PC-9 (cell line): ENCODE measurements around the gene ATP1B4. TPM values are rescaled to one million over a fixed set of nuclear protein-coding genes. Genes with fewer than 3 reads are reported as not detected.

ENCODE experiments used
- Bru-seq: library from RNA; stranded (reverse); fragments of 400-500 nt; gene quantifications from one replicate; lab custom pipeline; 2021; lab: Mats Ljungman, UMichigan
- BruChase-seq, 2 experiments: library from RNA; stranded (reverse); fragments of 400-500 nt; gene quantifications; one replicate each; lab custom pipeline; 2021; lab: Mats Ljungman, UMichigan
- BruUV-seq: library from RNA; stranded (reverse); fragments of 400-500 nt; replicated peaks from 2 replicates; lab custom pipeline; 2021; lab: Mats Ljungman, UMichigan
- CTCF ChIA-PET: fragments of 300-600 bp; sonication (Branson Sonifier 250); formaldehyde crosslinking; loops from one replicate; lab custom pipeline; 2022; ENCODE audit warnings: antibody characterized with exemption; lab: Charles Lee
- POLR2A ChIA-PET: fragments of 300-600 bp; sonication (Branson Sonifier 250); formaldehyde crosslinking; loops from one replicate; lab custom pipeline; 2022; ENCODE audit warnings: antibody characterized with exemption; ENCODE audit not compliant: unreplicated experiment; lab: Charles Lee
- DNase-seq, 2 experiments: peaks; one replicate each; pipeline versions ENCODE4 v3.0.0 to v3.0.0-alpha.2; 2015 to 2022; ENCODE audit warnings: mixed read lengths in 1 of 2
- H2AFZ ChIP-seq: fragments of 200-600 bp; sonication (generic); 2 replicates; pipeline ENCODE4 v1.8.1; 2017; ENCODE audit warnings: antibody characterized with exemption
- H3F3A ChIP-seq: fragments of 200-600 bp; sonication (generic); 2 replicates; pipeline ENCODE4 v1.8.1; 2017; ENCODE audit warnings: antibody characterized with exemption, mild to moderate bottlenecking, low read depth; ENCODE audit not compliant: insufficient read depth
- H3K27ac ChIP-seq: fragments of 200-600 bp; sonication (generic); 2 replicates; pipeline ENCODE4 v1.6.1; 2016; ENCODE audit warnings: mixed run types
- H3K27me3 ChIP-seq: fragments of 200-600 bp; sonication (generic); 2 replicates; pipeline ENCODE4 v1.6.1; 2016; ENCODE audit warnings: low read depth, mixed run types; ENCODE audit not compliant: insufficient read depth
- H3K36me3 ChIP-seq: fragments of 200-600 bp; sonication (generic); 2 replicates; pipeline ENCODE4 v1.6.1; 2016; ENCODE audit warnings: low read depth, mixed run types
- H3K4me1 ChIP-seq: fragments of 200-600 bp; sonication (generic); replicated peaks from 2 replicates; pipeline ENCODE4 v1.6.1; 2016; ENCODE audit warnings: mixed run types; ENCODE audit not compliant: insufficient read depth
- H3K4me2 ChIP-seq: fragments of 200-600 bp; sonication (generic); 2 replicates; pipeline ENCODE4 v1.6.1; 2017; ENCODE audit warnings: mixed run types
- H3K4me3 ChIP-seq: fragments of 200-600 bp; sonication (generic); 2 replicates; pipeline ENCODE4 v1.6.1; 2016; ENCODE audit warnings: mixed run types
- H3K79me2 ChIP-seq: fragments of 200-600 bp; sonication (generic); 2 replicates; pipeline ENCODE4 v1.6.1; 2017; ENCODE audit warnings: low read depth, mixed run types
- H3K9me2 ChIP-seq: fragments of 200-600 bp; sonication (generic); 2 replicates; pipeline ENCODE4 v1.8.1; 2017; ENCODE audit warnings: mild to moderate bottlenecking; ENCODE audit not compliant: insufficient read depth
- H3K9me3 ChIP-seq: fragments of 200-600 bp; sonication (generic); 2 replicates; pipeline ENCODE4 v1.8.1; 2016; ENCODE audit warnings: low read depth; ENCODE audit not compliant: insufficient read depth
- H4K20me1 ChIP-seq: fragments of 200-600 bp; sonication (generic); 2 replicates; pipeline ENCODE4 v1.8.1; 2017; ENCODE audit not compliant: insufficient read depth
- EZH2 ChIP-seq: fragments of 200-600 bp; sonication (generic); IDR thresholded peaks from 2 replicates; pipeline ENCODE4 v1.8.0; 2017; ENCODE audit warnings: antibody characterized with exemption, low read depth
- intact Hi-C: fragments of 100-400 bp; cut with micrococcal nuclease; formaldehyde crosslinking; loops from one replicate; pipeline ENCODE4 v1.10.0; 2022; ENCODE audit not compliant: unreplicated experiment
- long read RNA-seq: library from polyadenylated mRNA; stranded (forward); transcript quantifications from one replicate; pipeline ENCODE4 v2.0.0, GENCODE V29; 2022
- total RNA-seq: library from RNA; stranded (reverse); gene quantifications from 2 replicates; pipeline ENCODE4 v1.2.3, GENCODE V29; 2021
- TF ChIP-seq, protein P1 (sequence below): fragments of 200-600 bp; sonication (generic); conservative IDR thresholded peaks from 2 replicates; pipeline ENCODE4 v1.6.1; 2017; ENCODE audit warnings: mixed run types, antibody characterized with exemption, mild to moderate bottlenecking, moderate library complexity

ATP1B4 gene
- not detected in 2 replicates for total RNA-seq
- Bru-seq, nascent RNA, result percentile 12 among the genes with signal in this experiment
- BruChase-seq, experiment 1, labeled RNA remaining after a 2-hour chase, result percentile 14 among the genes with signal in this experiment
- BruChase-seq, experiment 2, labeled RNA remaining after a 6-hour chase, result percentile 9 among the genes with signal in this experiment
- long read RNA-seq, result 0 reads

DNA sequence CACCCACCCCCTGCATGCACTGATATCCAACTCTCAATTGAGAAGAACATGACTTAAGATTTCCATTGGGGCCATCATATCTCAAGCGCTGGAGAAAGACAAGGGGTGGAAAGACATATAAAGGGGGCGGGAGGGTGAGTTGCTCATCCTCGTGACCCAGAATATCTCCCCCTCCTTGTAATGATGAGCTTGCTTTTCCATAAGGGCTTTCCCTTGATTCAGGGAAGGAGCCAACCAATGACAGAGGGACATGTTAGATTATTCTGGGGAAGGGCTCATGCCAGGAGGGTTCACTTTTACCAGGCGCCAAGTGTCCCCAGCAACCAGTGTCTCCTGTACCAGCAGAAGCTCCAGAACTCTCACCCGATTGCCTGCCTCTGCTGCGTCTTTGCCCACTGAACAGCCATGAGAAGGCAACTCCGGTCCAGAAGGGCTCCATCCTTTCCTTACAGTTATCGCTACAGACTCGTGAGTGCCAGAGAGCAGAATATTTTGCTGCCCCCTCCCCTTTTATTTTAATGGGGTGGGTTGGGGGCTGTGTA, at the start of gene ATP1B4:
Gene ATP1B4, plus strand, starts transcription at position 326 of the 542 bp plus-strand sequence. Its CDS starts 80 bp downstream, at position 406.
- no peak for DNase-seq
- BruUV-seq, result no TSS peak
- Histone ChIP-seq H3K27me3 (0 out of 2 replicates have a peak, but pooled peaks cover 10% of the 10 kb centered on the region), H3F3A (no peaks in the 10 kb centered on the region), H3K4me1 (no peaks in the 10 kb centered on the region), H3K27ac (no peak within 1 kb of the TSS), H2AFZ (no peak within 1 kb of the TSS), H3K79me2 (no peaks in the 10 kb centered on the region), H3K9me3 (no peaks in the 10 kb centered on the region), H3K4me2 (no peak within 1 kb of the TSS), H3K4me3 (no peak within 1 kb of the TSS), H3K9me2 (no peaks in the 10 kb centered on the region), H4K20me1 (no peaks in the 10 kb centered on the region), H3K36me3 (no peaks in the 10 kb centered on the region)
- CTCF ChIA-PET, result no interaction called here
- intact Hi-C loops, result no loop called here
- POLR2A ChIA-PET, result no interaction called here
- no peak for TF ChIP-seq EZH2
- TF ChIP-seq, protein P1, sequence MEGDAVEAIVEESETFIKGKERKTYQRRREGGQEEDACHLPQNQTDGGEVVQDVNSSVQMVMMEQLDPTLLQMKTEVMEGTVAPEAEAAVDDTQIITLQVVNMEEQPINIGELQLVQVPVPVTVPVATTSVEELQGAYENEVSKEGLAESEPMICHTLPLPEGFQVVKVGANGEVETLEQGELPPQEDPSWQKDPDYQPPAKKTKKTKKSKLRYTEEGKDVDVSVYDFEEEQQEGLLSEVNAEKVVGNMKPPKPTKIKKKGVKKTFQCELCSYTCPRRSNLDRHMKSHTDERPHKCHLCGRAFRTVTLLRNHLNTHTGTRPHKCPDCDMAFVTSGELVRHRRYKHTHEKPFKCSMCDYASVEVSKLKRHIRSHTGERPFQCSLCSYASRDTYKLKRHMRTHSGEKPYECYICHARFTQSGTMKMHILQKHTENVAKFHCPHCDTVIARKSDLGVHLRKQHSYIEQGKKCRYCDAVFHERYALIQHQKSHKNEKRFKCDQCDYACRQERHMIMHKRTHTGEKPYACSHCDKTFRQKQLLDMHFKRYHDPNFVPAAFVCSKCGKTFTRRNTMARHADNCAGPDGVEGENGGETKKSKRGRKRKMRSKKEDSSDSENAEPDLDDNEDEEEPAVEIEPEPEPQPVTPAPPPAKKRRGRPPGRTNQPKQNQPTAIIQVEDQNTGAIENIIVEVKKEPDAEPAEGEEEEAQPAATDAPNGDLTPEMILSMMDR, result no peak

DNA sequence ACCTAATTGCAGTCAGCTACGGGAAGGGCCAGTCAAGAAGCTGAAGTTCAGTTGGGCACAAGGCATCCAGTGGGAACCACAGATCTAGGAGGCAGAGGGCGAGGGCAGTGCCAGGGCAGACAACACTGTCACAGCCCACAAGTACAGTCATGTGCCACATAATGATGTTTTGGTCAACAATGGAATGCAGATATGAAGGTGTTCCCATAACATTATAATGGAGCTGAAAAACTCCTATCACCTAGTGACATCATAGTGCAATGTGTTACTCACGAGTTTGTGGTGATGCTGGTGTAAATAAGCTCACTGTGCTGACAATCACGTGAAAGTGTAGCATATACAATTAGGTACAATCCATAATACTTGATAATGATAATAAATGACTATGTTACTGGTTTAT, 46.1 kb upstream of the ATP1B4 start:
- Histone ChIP-seq H3K4me3 (no peak overlapping the region), H3K9me3 (no peaks in the 10 kb centered on the region), H3K4me1 (peaks cover 41% of the 10 kb centered on the region), H3K27me3 (no peaks in the 10 kb centered on the region), H3K79me2 (no peaks in the 10 kb centered on the region), H3K27ac (peak overlapping the region; percentile 85), H3K4me2 (peak overlapping the region; percentile 52), H3K9me2 (no peaks in the 10 kb centered on the region), H3K36me3 (no peaks in the 10 kb centered on the region), H3F3A (peaks cover 25% of the 10 kb centered on the region), H4K20me1 (no peaks in the 10 kb centered on the region), H2AFZ (peak overlapping the region; percentile 61; the same call in 1 of the 2 replicates)
- POLR2A ChIA-PET, result interaction anchor here (0.6 kb wide), 1 partner anchor 525 kb away, joined by 4 read pairs; the partner anchor contains the start of gene RPL39
- no TSS peak for BruUV-seq
- CTCF ChIA-PET, result interaction anchor here (0.6 kb wide), 1 partner anchor 202 kb away, joined by 3 read pairs; no protein-coding TSS in a partner anchor
- intact Hi-C loops, result loop anchor here (2.0 to 10.0 kb wide), 3 partner anchors 65 to 419 kb away; partner anchors contain the start of gene ZBTB33
- DNase-seq, result peak; percentile 44 to 89
- TF ChIP-seq EZH2, result no peak
- TF ChIP-seq, protein P1, result no peak

GRCh38 chrX:120316587-120317283, 45.2 kb upstream of the ATP1B4 start:
- H3K79me2 ChIP-seq, result no peaks in the 10 kb centered on the region

More at GRCh38 chrX:120316587-120317283, 45.2 kb upstream of the ATP1B4 start:
- H3K9me3 ChIP-seq, result no peaks in the 10 kb centered on the region
- H3K36me3 ChIP-seq, result no peaks in the 10 kb centered on the region
- H3K27ac ChIP-seq, result peak overlapping the region; percentile 85
- peak; percentile 60 to 97 for DNase-seq
- no peaks in the 10 kb centered on the region for H3K9me2 ChIP-seq
- H2AFZ ChIP-seq, result no peak overlapping the region
- TF ChIP-seq, protein P1, result no peak
- TF ChIP-seq EZH2, result no peak
- peak overlapping the region; percentile 52 for H3K4me2 ChIP-seq
- POLR2A ChIA-PET, result no interaction called here
- H3K4me3 ChIP-seq, result peak overlapping the region; percentile 25; the same call in 1 of the 2 replicates
- H4K20me1 ChIP-seq, result no peaks in the 10 kb centered on the region
- CTCF ChIA-PET, result no interaction called here
- H3K27me3 ChIP-seq, result no peaks in the 10 kb centered on the region
- H3F3A ChIP-seq, result peaks cover 25% of the 10 kb centered on the region
- intact Hi-C loops, result loop anchor here (2.0 to 10.0 kb wide), 3 partner anchors 66 to 418 kb away; partner anchors contain the start of gene ZBTB33
- BruUV-seq, result no TSS peak
- peaks cover 41% of the 10 kb centered on the region for H3K4me1 ChIP-seq
